GM12874 (cell line): Measurements from ENCODE around the gene TENM4.

Experiments used
- CTCF ChIP-seq: IDR thresholded peaks from 2 replicates; pipeline ENCODE4 v1.5.1; 2011; ENCODE audit warnings: low read depth, mild to moderate bottlenecking, control low read depth, low read length, moderate library complexity; ENCODE audit not compliant: insufficient read depth

Gene TENM4

GRCh38 chr11:78850078-78850477 is 590.8 kb downstream of the TENM4 start:
- TF ChIP-seq CTCF, result no peak

GRCh38 chr11:78846269-78846668 is 594.6 kb downstream of the TENM4 start:
- TF ChIP-seq CTCF, result no peak

- TF ChIP-seq CTCF, result no peak
Measured at GRCh38 chr11:78845496-78845895, 595.3 kb downstream of the TENM4 start.

- TF ChIP-seq CTCF, result no peak
Measured at GRCh38 chr11:78841456-78842060, 599.3 kb downstream of the TENM4 start.

GRCh38 chr11:78840623-78841022 is 600.2 kb downstream of the TENM4 start:
- TF ChIP-seq CTCF, result no peak

GRCh38 chr11:78840200-78840599 is 600.6 kb downstream of the TENM4 start:
- no peak for TF ChIP-seq CTCF

- TF ChIP-seq CTCF, result no peak
Measured at GRCh38 chr11:78838417-78838816, 602.4 kb downstream of the TENM4 start.

- no peak for TF ChIP-seq CTCF
Measured at GRCh38 chr11:78835646-78836045, 605.2 kb downstream of the TENM4 start.
